Hematopoietic multipotent progenitor cell treated with erythropoietin and hydrocortisone succinate and interleukin-3 and kit ligand, for 17 days (in vitro differentiated cells): Measurements from ENCODE around the gene PLCB4.
"Not testable (repeated sequence)": the region's sequence is repeated elsewhere in the genome, so short reads cannot be mapped to it uniquely, and the experiment has no call there.

Experiments
- DNase-seq: peaks from one replicate; pipeline ENCODE4 v3.0.0-alpha.2; 2015; ENCODE audit warnings: low spot score

The PLCB4 gene

DNA sequence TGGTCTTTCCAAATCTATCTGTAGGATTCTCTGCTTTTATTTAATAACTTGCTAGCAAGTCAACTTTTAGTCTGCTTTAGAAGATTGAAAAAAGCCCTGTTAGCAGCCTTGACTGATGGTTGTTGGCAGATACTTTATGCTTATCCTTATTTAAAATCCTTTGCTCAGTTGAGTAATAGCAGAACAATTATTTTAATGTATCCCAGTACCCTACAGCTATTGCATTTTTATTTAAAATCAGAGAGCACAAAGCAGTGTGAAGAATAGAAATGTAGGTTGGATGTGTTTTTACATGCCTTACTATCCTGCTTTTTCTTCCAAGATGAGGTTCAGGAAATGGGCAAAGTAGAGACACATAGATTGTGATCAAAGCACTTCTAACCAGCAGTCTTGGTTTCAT, 298.4 kb downstream of the PLCB4 start:
- DNase-seq = no peak

DNA sequence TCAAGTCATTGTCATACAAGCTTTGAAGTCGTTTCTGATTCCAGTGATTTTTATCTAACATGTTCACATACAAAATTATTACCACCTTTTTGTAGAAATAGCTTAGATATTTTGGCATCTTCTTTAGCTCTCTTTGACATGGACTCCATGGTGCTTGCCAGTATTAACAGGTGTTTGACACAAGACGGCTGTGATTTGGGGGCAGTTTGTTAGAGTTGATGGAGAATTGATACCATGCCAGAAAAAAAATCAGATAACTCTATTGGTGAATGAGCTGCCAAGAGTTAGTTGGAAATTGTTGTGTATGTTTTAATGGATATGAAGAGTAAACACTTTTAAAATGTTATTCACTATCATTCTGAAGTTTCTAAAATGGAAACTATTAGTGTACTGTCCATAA, 298.9 kb downstream of the PLCB4 start:
- DNase-seq = no peak

DNA sequence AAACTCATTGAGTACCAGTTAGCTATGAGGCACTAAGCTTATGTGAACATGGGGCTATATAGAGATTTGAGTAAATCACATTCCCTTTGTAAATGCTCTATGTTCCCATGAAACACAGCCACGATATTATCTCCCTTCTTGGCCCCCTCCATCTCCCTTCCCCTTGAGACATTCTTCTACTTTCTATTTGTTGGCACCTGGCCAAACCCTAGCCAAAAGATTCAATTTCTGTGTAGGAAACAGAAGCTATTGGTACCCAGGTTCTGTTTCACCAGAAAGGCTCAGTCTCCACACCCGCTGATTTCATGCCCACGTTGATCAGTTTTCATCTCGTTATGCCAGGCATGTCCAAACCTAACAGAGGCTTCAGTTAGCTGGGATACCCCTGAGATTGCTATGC, 300.0 kb downstream of the PLCB4 start:
- DNase-seq = no peak

DNA sequence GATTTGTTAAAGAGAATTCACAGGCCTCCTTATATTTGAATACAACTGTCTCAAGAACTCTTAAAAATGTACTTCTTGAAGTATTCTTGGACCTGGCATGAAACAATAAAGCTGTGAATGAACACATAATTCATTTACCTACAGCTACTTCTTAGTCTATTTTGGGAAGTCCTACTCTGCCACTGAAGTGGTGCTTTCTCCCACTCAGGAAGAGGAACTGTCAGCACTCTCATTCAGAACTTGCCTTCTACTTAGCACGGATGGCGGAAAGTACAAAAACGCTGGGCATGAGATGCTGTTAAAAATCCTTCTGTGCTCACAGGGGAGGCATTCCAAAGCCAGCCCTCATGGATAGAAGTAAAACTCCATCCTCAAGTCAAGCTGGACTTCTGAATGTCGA, 300.7 kb downstream of the PLCB4 start:
- DNase-seq = no peak

DNA sequence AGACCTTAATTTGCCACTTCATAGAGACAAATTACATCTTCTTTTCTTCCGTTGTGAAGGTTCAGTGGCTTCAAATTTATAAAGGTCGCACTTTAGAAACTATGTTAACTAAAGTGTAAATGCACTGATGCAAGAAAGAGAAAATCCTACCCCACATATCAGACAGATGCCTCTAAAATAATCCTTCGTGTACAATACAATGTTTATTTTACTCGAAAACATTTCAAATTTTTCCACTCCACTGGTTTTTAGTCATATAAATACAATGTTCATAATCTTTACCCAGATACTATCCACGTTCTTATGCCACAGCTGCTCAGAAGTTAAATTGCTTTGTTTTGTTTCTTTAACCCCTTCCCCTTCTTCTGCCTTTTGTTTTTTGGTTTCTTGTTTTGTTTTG, 305.2 kb downstream of the PLCB4 start:
- no peak for DNase-seq

DNA sequence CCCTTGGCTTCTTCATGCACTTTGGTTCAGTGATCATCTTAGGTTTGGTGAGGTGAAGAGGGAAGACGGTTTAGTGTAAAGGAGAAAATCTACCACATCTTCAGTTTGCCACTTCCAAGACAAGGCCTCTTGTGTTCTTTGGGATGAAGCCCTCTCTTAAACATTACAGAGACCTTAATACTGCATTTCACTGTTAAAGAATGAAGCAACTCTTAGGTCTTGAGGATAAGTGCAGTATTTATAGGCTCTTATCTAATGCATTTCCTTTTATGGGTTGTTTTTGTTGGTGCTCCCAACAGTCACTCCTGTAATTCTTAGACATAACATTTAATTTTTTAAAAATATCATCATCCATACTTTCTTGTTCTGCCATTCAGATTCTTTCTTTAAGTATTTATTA, 305.6 kb downstream of the PLCB4 start:
- DNase-seq = no peak

DNA sequence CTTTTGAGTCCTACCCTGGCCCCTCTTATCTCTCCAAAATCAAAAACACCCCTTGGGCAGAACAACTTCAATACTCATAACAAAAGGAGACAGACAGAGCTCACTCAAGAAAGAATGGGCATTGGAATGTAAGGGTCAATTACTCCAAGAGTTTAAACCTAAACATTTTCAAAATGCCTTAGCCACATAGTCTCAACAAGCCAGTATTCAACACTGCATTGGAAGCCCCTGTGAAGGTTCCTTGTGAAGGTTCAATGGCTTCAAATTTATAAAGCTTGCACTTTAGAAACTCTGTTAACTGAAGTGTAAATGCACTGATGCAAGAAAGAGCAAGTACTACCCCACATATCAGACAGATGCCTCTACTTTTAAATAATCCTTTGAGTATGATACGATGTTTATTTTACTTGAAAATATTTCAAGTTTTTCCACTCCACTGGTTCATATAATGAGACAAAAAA, 306.4 kb downstream of the PLCB4 start:
- DNase-seq = no peak

DNA sequence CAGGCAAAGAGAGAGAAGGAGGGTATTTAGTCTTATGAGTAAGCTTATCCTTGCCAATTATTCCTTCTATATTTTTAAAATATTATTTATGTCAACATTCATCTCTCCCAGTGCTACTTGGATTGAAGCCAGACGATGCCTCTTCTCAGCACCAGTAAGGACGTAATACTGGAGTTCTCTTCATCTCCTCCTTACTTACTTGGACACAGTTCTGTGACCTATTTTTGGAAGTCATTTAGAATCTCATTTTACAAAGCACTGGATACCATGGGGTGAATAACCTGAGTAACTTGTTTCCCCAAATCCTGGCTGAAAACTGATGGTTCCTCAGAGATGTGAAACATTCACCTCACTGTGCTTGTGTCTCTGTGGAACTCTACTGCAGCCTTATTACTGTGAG, 308.1 kb downstream of the PLCB4 start:
- DNase-seq = no peak

DNA sequence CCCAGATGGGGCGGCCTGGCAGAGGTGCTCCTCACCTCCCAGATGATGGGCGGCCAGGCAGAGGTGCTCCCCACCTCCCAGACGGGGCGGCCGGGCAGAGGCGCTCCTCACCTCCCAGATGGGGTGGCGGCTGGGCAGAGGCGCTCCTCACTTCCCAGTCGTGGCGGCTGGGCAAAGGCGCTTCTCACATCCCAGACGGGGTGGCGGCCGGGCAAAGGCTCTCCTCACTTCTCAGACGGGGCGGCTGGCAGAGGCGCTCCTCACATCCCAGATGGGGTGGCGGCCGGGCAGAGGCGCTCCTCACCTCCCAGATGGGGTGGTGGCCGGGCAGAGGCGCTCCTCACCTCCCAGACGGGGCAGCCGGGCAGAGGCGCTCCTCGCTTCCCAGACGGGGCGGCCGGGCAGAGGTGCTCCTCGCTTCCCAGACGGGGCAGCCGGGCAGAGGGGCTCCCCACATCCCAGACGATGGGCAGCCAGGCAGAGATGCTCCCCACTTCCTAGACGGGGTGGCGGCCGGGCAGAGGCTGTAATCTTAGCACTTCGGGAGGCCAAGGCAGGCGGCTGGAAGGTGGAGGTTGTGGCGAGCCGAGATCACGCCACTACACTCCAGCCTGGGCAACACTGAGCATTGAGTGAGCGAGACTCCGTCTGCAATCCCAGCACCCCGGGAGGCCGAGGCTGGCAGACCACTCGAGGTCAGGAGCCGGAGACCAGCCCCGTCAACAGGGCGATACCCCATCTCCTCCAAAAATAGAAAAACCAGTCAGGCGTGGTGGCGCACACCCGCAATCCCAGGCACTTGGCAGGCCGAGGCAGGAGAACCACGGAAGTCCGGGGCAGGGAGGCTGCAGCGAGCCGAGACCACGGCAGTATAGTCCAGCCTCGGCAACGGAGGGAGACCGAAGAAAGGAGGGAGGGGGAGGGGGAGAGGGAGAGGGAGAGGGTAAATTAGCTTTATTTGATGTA, 316.7 kb downstream of the PLCB4 start:
- DNase-seq = not testable (repeated sequence)

DNA sequence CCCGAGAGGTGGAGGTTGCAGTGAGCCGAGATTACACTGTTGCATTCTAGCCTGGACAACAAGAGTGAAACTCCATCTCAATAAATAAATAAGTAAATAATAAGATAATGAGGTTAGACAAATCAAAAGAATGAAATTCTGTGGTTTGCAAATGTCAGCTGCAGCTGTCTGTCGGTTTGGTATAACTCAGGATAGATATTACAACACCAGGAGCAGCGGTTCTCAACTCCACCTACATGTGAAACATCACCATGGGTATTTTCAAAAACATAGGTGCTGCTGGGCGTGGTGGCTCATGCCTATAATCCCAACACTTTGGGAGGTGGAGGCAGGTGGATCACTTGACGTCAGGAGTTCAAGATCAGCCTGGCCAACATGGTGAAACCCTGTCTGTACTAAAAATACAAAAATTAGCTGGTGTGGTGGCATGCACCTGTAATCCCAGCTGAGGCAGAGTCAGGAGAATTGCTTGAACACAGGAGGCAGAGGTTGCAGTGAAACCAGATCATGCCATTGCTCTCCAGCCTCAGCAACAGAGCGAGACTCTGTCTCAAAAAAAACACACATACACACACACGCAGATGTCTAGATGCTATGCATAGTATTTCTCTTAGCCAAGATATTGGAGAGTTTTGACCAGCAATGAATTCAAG, 319.4 kb downstream of the PLCB4 start:
- no peak for DNase-seq

DNA sequence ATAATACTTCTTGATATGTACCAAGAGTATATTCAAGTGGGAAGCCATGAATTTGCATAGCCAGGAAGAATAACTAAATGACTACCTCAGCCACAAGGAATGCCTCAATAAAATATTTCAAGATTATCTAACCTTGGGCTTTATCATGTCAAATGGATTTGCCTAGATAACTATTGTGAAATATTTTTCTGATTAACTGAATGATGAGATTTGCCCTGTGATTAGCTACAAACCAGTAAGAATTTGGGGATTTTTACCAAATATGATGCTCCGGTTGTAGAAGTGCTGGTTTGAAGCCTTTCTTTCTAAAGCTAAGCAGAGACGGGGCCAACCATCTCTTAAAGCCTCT, 319.9 kb downstream of the PLCB4 start:
- DNase-seq = no peak

DNA sequence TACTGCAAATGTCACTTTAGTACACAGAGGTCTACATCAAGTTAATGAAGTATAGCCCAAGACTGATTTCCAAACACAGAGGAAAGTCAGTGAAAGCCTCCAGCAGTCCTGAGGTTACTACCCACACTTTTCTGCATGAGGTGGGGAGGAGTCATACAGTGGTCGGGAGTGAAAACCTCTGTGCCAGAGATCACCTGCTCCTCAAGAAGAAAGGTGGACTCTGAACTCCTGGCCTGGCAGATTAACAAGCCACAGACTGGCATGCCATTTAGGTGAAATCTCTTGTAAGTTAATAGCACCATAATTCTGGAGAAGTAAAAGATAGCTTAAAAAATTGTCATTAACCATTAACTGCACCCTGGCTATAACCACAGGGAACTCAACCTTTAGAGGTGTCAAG, 320.5 kb downstream of the PLCB4 start:
- no peak for DNase-seq

DNA sequence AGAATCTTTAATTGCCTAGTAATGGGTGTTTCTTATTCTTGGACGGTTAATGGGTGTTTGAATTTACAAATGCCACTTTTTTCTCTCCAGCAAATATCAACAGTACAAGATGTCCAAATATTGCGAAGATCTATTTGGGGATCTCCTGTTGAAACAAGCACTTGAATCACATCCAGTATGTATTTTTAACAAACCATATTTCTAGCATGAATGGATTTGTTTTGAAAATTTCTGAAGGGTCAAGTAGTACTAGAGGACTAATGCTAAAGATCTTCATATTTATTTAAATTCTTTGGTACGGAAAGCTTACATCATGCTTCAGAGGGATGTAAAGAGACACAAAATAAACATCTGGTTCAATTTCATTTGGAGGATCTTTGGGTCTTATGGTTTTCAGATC, 321.6 kb downstream of the PLCB4 start:
- DNase-seq = no peak

DNA sequence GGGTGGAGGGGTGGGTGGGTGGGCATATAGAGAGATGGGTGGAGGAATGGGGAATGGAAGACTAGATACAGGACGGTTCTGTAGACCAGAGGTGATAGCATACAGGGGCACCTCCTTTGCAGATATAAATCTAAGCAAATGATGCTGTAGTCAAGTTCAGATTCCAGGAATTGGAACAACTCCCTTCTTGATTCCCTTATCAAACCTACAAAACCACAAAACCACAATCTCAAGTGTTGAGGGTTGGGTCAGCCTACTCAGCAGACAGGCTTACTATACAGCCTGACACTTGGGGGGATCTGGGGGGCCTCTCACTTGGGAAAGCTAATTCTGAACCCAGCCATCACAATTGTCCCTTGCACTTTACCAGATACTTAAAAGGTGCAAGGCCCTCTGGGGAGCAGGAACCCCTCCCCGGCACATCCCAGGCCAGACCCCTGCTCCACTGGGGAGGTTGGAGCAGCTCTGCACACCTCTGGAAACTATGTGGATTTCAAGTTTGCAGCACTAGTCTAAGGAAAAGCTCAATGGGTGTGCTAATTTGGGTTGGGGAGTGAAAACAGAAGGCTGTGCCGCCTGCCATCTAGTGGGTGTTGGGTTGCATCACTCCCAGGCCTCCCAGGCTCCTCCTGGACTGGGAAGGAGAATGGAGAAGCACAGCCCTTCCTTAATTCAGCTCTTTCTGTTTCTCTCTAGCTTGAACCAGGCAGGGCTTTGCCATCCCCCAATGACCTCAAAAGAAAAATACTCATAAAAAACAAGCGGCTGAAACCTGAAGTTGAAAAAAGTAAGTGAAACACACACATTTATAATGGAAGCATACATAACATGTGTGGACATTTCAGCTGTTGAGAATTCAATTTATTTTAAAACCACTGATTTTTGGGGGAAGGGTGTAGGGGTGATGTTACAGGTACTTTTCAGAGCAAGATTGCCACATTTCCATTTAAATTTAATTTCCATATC, 324.3 kb downstream of the PLCB4 start:
- no peak for DNase-seq

DNA sequence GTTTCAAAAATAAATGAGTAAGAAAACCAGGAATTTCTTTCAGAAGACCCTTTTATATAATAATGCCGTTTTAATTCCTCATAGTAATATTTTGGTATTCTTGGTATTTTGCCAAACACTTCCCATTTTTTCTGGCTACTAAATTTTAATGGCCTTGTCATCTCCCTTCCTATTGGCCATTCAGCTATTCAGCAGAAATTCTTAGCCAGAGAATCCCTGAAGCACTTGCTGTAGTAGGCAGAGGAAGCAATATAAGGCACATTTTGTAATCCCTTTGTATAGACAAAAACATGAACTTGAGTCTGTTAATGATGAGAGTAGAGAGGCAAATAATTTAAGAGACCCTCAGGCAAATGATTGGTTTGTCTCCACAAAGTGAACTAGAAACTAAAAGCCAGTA, 327.1 kb downstream of the PLCB4 start:
- DNase-seq = no peak

DNA sequence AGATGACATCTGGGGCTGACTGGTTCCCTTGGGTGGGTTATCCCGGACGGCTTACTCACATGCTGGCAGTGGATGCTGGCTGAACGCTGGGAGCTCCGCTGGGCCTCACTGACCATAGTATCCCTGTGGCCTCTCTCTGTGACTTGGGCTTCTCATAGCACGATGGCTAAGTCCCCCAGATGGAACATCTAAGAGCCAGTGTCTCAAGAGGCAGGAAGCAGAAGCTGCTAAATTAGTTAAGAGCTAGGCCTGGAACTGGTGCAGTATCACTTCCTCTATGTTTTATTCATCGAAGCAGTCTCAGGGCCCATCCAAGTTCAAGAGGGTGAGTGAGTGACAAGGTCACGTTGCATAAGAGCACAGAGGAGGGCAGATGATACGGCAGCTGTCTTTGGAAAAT, 329.0 kb downstream of the PLCB4 start:
- DNase-seq = no peak

DNA sequence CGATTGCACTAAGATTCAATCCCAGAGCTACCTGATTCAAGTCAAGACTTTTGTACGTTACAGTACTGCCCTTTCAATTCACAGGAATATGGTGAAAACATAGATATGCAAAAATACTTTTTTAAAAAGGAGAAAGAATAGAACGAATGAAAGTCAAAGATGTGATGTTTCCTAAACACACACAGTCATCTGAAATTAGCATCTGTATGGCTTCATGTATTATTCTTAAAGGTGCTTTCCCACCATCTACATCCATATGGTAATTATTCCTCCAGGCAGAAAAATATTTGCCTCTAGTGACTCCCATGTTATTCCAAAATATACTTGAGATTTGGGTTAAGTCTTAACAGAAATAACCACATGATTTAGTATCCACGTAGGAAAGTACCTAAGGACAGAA, 330.0 kb downstream of the PLCB4 start:
- DNase-seq = no peak

DNA sequence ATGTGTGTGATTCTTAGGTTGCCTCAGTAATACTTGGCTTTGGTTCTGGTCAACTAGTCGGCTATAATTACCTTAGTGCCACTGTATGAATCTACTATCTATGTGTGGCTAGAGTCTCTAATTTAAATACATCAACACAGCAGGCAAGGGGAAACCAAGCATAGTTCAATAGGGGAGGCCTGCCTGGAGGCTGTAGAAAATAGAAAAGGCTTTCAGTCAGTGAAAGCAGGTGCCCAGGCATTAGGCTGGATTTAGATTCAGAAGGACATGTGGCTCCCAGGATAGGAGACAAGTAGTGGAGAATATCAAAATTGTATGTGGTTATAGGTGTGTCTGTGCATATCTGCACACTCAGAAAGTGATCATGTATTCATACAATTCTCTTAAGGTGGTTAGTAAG, 330.4 kb downstream of the PLCB4 start:
- DNase-seq = no peak

DNA sequence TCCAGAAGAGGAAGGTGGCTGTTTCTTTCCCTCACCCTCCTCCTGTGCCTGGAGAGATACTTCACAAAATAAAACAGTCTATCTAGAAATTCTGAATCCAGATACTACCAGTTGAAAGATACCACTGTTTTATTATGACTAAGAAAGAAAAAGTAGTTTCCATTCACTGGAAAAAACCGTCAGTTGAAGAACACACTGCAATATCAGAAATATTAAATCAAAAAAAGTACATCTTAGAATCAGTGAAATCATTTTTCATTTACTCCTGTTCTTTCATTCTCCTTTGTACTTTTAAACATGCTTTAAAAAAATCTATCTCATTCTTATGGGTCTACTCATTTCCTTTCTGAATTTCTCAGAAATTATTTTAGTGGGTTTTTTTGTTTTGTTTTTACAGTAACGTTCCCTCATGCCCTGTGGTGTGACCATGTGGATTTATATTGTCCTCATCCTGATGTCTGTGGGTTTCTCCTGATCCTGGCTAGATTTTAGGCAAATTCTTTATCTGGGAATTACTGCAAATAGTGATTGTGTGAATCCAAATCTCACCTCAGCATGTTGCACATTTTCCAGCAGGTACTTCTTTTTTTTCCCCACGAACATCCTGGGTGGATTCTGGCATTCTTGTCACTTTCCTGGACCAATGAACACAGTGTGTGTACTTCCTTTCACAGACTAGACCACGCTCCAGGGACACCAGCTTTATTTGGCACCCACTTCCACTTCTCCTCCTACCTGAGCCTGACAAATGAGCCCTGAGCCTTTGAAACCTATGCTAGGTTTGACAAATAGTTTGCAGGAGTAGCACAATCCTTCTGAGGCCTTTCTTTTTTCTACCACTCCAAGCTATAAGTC, 331.5 kb downstream of the PLCB4 start:
- no peak for DNase-seq

DNA sequence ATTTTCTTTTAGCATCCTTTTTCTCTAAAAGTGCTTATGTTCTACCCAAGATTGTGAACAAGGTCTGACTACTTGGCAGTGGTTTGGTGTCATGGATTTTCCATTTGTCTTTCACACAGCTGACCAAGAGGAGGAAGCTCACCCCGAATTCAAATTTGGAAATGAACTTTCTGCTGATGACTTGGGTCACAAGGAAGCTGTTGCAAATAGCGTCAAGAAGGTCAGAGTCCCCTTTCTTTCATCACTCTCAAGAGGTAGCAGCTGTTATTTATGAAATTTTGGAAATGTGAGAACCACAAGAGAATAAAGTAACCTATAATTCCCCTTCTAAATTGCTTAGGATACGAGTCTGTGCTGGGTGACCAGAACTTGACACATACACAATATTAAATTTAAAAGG, 332.5 kb downstream of the PLCB4 start:
- DNase-seq = no peak

DNA sequence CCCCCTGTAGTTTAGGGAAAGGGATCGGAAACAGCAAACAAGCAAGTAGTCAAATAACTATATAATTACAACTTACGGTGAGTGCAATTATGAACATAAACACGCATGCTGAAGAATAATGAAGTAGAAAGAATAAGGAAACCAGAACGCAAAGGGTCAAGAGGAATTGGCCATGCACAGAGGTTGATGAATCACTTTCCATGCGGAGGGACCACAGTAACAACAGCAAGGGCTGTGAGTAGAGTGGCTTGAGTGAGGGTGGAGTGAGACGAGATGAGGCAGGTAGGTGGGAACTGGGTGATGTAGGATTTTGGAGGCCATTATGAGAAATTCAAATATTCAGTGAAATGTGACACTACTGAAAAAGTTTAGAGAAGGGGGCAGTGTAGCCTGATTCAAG, 333.3 kb downstream of the PLCB4 start:
- DNase-seq = no peak

DNA sequence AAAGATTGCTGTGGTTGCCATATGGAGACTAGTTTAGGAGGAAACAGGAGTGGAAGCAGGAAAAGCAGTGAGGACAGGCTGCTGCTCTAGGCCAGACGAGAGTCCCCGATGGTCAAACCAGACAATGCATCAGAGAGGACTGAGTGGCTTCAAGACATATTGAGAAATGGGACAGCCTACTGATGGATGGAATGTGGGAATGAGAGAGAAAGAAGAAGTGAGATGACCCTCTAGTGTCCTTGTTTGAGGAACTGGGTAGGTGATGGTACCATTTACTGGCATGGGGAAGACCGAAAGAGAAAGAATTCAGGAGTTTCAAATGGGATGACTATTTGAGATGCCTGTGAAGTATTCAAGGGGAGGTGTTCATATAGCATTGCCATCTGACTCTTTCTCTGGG, 333.7 kb downstream of the PLCB4 start:
- DNase-seq = no peak
